SH-SY5Y (cell line): ENCODE data around the gene PQBP1.

Experiments used
- GATA2 ChIP-seq: IDR thresholded peaks from 2 replicates; pipeline ENCODE4 v1.6.1; 2011; ENCODE audit warnings: mild to moderate bottlenecking, low read depth, low read length
- GATA3 ChIP-seq: IDR thresholded peaks from 2 replicates; pipeline ENCODE4 v1.6.1; 2011; ENCODE audit warnings: low read depth, mild to moderate bottlenecking, low read length, moderate library complexity

DNA sequence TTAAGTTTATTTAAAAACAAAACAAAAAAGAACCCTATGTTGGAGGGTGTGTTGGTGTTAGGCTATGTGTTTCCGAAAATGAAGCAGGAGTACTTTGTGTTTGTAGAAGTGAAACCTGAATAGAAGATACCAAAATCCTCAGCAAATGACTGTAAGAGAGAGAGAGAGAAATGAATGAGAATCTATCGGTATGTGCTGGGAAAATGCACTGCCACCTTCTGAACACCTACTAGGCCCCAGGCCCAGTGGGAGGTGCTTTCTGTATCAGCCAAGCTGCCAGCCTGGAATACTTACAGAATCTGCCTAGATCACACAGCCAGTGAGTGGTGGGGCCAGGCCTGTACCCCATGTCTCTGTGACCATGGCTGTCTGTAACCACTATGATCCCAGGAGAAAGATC, 36.0 kb downstream of the PQBP1 start:
- TF ChIP-seq GATA2 (no peak), GATA3 (no peak)
